GM18519 (cell line): Measurements from ENCODE around the gene LETM1.
A peak's percentile ranks its signal among the peaks of the same experiment; 100 is the strongest.
"Not testable (repeated sequence)": the region's sequence is repeated elsewhere in the genome, so short reads cannot be mapped to it uniquely, and the experiment has no call there.

Source experiments
- ATAC-seq: cut with Tn5 transposase; IDR thresholded peaks from one replicate; pipeline ENCODE4 v1.9.1; 2021; ENCODE audit warnings: mild to moderate bottlenecking, moderate library complexity; ENCODE audit not compliant: unreplicated experiment, low FRiP score

LETM1 gene

DNA sequence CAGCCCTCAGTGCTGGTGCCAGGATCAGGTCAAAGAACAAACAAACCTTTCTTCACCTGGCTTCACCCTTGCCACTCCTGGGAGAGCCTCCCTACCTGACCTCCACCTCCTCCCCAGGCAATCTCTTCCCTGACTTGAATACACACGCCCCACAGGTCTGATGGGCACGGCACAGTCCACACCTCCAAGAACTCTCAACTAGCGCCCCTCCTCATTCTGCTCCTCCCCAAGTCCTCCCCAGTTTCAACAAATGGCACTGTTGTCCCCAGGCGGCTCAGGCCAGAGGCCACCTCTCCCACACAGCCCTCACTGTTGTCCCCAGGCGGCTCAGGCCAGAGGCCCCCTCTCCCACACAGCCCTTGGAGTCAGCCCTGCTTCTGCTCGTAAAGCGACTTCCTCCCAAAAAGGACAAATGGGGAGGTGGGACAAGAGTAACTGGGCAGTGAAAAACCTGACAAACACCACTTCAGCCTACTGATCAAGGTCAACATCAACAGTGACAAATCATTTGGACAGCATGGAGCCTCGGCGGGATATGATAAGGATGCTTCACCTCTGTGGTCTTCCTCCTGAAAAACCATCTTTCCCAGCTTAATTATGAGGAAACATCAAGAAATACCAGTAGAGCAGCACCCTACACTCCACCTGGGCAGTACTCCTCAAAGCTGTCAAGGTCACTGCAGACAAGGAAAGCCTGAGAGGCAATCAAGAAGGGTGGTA is 2.9 kb downstream of the LETM1 start:
- ATAC-seq, result no peak

DNA sequence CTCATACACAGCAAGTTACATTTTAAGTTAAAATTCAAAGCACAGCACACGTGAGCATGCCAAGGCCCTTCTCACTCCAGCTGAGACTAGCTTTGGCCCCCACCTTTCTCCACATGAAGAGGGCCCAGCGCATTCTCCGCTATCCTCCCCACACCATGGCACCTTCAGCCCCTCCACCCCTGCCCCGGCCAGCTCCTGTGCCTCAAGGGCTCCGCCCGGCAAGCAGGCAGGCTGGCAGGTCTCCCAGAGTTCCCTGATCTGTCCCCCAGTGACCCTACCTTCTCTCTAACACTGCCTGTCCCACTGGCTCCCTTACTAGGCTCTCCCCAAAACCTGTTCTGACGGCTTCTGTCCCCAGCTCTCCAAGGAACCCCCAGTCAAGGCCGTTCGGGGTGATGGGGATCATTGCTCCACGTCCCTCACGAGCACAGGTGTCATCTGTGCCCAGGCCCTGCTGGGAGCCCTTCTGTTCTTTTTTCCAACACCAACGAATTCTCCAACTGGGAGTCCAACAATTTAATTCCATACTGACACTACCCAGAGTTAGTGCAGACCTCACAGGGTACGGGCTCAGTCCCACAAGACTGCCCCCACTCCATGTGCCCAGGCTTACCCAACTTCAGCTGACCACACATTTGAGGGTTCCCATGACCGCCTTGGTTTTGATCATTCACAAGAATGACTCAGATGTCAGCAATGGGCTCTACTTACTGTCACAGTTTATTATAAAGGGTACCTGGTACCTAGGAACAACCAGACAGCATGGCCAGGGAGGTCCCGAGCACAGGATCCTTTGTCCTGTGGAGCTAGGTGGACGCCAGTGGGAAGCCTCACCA is 4.2 kb downstream of the LETM1 start:
- ATAC-seq, result no peak

DNA sequence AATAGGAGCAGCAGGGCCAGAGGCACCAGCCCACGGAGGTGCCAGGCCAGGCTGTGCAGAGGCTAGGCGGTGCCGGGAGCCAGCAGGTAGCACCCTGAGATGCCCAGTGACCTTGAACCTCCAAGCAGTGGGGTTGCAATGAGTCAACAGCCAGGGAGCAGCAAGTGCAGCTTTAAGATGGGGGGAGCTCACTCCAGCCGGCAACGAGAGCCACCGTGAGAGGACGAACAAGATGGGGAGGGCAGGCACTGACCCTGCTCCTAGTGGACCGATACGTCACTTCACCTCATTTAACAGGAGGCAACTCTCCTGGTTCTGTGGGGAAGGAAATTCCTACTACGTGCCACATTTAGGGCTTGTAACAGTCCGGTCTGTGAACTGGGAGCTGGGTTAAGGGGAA is 4.8 kb downstream of the LETM1 start:
- no peak for ATAC-seq

DNA sequence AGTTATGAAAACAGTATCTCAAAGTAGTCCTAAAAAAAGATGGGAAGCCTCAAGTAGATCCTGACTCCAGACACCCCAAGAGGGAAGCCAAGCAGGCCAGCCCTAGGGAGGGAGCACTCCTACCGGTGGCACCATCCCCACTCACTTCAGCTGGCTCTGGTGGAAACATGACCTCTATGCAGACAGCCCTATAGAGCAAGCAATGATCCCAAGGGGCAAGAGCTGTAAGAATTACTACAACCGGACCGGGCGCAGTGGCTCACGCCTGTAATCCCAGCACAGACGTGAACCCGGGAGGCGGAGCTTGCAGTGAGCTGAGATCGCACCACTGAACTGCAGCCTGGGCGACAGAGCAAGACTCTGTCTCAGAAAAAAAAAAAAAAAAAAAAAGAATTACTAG is 5.7 kb downstream of the LETM1 start:
- no peak for ATAC-seq

DNA sequence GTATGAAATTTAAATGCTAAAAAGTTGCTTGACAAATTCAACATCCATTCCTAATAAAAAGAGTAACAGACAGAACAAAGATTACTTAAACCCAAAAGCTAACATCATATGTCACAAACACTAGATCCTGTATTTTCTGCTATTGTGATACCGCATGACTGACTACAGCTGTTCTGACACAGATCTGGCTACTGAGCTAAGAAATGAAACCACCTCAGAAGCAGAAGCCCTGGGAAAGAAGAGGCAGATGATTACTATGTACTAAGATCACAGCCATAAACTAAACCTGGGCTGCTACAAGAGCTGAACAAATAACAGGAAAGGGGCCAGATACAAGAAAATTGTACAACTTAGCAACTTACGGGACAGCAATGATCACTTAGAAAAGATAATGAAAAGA is 9.4 kb downstream of the LETM1 start:
- ATAC-seq, result no peak

DNA sequence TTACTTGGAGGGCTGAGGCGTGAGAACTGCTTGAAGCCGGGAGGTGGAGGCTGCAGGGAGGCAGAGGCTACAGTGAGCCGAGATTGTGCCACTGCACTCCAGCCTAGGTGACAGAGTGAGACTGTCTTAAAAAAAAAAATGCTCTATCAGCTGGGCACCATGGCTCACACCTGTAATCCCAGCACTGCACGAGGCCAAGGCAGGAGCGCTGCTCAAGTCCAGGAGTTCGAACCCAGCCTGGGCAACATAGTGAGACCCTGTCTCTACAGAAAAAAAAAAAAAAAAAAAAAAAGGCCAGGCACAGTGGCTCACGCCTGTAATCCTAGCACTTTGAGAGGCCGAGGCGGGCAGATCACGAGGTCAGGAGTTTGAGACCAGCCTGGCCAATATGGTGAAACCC is 11.3 kb downstream of the LETM1 start:
- ATAC-seq, result not testable (repeated sequence)

DNA sequence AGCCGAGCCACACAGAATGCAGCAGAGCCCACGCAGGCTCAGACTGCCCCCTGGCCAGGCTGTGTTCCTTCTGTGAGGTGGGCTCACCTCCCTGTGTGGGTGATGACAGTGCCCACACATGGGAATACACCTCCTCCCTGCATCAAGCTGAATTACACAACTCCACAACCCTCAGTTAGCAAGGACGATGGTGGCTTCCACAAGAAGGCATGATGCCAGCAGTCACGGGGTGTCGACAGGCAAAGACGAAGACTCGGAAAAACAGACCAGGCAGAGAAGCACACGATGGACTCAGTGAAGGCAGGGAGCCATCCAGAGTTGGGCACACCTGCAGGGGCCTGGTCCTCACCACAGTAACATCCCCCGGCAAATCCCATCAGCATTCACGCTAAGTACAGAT is 12.1 kb downstream of the LETM1 start:
- ATAC-seq, result no peak

DNA sequence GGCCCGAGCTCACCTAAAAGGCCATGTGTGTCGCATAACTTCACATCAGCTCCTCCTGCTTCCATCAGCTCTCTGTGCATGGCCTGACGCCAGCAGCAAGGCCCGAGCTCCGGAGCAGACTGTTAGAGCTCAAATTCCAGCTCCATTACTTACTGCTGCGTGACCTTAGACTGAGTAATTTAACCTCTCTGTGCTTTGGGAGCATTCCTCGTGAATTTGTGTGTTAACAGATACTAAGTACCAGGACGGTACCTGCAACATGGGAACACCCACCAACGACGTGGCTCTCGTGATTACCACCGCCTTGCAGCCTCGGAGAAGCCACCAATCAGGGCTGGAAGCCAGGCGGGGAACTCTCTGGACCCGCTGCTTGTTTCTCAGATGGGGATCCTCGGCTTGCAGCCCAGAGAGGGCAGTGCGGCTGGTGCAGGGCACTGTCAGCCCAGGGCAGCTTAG is 12.9 kb downstream of the LETM1 start:
- ATAC-seq, result no peak

DNA sequence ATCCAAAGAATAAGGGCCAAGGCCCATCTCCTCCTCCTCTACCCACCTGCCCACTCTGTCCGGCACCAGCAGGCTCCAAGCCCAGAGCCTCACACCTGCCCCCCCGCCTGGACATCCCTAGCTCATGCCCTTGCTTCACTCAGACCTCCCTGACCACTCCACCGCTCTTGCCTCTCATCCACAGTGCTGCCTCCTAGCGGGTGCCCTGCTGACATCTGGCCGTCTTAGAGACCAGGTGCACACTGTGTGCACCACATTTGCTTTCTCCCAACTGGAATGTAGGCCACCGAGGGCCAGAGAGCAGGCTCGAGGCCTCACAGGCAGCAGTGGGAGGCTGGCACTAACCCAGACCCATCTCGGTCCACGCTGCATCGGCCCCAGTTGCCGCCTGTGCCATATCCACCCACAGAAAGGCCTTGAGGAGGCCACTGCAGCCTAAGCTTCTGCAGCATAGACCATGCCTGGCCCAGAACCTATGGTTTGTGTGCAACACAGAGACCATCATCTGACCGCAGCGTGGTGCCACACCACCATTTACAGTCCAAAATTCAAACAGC is 13.5 kb downstream of the LETM1 start:
- ATAC-seq, result no peak

DNA sequence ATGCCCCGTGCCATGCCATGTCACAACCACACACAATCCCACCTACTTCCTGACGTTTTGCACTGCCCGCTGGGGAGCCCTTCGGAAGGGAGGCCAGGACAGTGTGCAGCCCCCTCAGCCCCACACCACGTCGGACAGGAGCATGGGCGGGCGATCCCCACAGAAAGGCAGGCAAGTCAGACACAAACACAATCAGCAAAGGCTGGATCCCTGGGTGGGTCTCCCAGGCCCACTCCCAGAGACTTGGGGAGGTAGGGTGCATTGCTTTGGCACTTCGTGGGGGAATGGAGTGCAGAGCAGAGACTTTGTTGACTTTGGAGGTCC is 14.1 kb downstream of the LETM1 start:
- ATAC-seq, result no peak

DNA sequence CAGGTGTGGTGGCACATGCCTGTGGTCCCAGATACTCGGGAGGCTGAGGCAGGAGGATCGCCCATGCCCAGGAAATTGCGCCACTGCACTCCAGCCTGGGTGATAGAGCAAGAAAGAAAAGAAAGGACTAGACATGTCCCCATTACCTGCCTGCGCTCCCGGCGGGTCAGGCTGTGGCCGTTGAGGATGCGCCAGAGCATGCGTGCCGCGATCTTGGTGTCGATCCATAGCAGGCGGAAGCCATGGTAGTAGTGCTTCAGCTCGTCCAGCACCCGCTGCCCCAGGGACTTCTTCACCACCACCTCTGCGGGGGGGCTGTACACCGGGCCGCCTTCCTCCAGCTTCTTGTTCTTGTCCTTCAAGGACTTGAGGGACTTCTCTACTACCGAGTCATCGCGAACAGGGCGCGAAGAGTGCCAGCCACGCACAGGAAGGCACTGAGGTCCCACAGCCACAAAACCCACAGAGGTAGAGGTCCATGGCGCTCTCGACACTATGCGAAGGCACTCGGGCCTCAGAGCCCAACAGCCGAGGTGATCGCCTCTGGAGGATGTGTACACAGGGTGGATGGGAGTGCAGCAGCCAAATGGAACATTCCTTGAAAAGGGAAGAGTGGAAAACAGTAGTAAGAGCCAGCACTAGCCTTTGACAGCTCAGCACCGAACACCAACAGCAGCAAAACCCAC is 14.6 kb downstream of the LETM1 start:
- no peak for ATAC-seq

DNA sequence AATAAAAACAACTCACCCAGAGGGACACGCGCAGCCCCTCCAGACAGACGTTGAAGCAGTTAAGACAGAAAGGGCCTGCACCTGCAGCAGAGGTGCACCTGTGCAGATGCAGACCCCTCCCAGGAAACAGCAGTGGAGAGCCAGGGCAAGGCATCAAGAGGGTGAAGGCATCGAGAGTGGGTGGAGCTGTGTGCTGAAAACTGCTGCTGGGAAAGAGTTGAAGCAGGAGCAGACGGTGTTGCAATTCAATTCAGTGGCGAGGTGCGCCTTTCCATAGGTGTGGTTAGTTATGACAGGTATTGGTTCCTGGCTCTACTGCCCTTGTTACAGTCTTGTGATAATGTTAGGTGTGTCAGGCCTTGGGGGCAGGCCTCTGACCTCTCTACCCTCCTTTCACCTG is 16.7 kb downstream of the LETM1 start:
- ATAC-seq, result no peak

DNA sequence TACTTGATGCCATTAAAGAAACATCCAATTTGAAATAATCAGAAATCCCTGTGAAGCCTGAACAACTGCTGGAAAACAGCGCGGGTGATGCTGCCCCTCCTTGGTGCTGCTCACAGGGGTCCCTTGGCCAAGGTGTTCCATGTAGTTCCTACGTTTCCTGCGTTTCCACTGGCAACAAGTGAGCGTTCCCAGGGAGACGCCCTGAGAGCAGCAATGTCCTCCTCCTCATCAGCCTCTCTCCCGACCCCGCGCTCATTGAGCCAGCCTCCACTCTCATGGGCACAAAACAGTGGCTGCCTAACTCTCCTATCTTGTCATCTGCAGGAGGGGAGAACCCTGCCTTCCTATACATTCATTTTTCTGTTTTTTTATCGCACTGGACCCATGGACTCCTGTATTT is 18.9 kb downstream of the LETM1 start:
- no peak for ATAC-seq

DNA sequence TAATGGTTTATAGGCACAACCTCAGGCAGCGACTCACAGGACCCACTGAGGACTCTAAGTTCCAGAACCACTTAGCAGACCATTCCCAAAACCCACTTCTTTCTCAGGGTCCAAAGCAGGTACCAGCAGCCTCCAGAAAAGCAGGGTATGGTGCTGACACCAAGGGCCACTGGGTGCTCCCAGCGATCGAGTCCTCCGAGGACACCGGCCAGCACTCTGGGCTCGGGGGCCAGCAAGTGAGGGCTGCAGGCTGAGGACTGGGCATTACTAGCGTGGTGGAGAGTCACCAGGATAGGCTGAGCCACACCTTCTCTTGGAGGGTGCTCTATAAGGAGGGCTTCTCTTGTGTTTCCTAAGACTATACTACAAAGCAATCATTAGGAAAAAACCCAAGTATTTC is 19.3 kb downstream of the LETM1 start:
- ATAC-seq, result no peak

DNA sequence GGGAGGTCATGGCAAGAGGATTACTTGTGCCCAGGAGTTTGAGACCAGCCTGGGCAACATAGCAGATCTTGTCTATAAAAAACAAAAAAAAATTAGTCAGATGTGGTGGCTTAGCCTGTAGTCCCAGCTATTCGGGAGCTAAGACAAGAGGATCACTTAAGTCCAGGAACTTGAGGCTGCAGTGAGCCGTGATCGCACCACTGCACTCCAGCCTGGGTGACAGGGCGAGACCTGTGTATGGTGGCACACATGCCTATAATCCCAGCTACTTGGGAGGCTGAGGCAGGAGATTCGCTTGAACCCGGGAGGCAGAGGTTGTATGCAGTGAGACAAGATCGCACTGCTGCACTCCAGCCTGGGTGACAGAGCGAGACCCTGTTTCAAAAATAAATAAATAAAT is 20.1 kb downstream of the LETM1 start:
- not testable (repeated sequence) for ATAC-seq

DNA sequence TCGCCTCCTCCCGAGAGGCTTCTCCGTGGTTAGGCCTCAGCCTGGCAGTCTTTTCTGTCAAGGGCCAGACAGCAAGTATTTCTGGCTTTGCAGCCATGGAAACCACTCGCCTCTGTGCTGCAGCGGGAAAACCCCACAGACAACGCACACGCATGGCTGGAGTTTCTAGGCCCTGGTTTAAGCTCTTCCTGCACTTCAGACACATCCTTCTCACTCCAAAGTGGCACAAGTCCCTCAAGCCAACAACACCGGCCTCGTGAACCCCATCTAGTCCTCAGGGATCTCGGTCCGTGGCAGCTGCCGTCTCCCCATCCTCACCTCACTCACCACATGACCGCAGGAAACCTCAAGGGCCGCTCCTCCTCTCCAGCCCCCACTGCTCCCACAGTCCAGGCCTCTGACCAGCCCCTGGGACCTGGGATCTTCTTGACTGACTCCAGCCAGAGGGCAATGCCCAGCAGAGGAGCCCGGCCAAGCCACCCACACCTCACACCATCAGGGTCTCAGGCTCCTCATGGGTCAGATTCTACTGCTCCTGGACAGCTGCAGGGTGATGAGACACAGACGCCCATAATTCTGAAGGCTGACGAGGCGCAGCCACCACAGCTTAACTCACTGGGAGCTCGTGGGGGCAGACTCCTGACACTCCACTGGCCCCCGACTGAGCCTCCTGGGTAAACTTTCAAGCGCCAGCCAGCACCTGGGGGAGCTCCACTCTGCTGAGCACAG is 21.7 kb downstream of the LETM1 start:
- ATAC-seq, result peak; percentile 60

DNA sequence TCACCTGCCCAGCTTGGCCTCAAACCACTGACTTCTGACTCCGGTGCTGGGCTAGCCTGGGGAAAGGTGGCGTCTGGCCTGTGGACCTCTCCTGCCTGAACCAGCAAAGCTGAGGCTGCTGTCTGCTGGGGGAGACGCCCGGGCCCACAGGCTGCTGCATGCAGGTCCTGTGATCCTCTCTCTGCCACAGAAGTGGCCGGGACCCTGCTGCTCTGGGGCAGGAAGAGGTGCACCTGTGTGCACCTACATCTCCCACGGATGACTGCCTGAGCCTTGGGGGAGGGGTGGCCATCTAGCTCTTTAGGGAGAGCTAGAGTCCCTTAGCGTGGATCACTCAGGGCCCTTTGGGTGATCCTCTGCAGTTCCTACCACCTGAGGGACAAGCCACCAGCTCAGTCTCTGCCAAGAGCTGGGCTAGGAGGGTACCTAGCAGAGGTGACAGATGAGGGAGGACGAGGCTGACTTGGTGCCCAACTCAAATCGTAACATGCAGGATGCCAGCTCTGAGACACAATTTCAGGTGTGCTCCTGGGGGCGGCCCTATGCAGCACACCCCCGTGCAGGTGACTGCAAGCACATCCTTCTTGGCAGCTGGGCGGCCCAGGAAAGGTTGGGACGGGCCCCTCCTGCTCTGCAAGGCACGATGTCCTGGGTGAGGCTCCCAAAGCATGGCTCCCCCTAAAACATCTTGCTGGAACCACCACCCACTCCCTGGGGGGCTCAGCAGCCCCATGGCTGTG is 22.5 kb downstream of the LETM1 start:
- no peak for ATAC-seq

DNA sequence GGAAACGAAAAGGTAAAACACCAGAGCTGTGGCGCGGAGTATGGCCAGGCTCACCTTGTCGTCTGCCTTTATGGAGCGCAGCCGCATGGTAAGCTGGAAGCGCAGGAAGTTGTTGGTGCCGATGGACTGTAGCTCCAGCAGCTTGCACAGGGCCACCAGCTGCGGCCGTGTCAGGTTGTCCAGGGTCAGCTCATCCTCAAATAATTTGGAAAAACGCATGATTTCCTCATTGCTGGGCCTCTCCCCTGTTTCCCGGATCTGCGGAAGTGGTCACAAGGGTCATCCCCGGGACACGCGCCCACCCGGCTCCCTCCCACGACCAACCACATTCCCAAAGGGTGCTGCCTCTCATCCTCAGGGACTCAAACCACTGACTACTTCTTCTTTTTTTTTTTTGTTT is 23.3 kb downstream of the LETM1 start:
- no peak for ATAC-seq

DNA sequence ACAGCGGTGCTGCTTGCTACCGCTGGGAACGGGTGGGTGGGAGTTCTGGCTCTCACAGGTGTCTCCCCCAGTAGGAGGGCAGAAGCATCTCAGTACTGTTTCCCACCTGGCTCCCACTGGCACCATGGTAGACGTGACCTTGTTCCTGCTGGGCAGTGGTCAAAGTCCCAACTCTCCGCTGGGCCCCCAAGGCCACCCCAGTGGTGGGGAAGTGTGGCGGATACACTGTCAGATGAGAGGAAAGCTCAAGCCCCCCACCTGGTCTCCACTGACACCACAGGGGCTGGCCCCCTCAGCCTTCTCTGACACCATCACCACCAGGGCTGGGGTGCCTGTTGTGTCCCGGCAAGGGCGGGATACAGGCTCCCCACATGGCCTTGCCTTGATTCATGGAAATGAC is 24.6 kb downstream of the LETM1 start:
- no peak for ATAC-seq

DNA sequence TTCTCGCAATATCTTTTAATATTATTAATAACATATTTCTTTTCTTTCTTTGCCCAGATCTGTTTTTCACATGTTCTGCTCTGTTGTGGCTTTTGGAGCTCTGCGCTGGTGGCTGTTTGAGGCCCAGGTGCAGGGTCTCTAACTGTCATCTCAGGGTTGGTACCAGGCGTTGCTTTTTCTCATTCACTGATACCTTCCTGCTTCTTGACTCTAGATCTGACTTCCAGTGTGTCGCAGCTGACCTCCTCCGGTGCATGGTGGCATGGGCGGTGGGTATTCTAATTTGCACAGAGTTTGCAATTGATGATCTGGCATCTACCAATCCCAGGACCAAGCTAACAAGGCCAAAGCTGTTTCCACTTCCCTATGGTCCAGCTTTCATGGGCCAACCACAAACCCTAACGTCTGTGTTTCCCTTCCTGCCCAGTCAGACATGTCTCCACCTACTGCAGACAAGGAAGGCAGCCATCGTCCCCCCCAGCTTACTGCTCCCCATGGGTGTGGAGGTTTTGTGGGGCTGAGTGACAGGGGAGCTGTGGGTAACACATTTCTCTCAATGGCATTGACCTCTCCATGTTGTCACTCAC is 25.2 kb downstream of the LETM1 start:
- ATAC-seq, result no peak
